ENCODE measurements around the gene ZNF358. TPM values are rescaled to one million over a fixed set of nuclear protein-coding genes. Genes with fewer than 3 reads are reported as not detected.

The ZNF358 gene
- total RNA-seq, 1 donor = 13.8 TPM

DNA sequence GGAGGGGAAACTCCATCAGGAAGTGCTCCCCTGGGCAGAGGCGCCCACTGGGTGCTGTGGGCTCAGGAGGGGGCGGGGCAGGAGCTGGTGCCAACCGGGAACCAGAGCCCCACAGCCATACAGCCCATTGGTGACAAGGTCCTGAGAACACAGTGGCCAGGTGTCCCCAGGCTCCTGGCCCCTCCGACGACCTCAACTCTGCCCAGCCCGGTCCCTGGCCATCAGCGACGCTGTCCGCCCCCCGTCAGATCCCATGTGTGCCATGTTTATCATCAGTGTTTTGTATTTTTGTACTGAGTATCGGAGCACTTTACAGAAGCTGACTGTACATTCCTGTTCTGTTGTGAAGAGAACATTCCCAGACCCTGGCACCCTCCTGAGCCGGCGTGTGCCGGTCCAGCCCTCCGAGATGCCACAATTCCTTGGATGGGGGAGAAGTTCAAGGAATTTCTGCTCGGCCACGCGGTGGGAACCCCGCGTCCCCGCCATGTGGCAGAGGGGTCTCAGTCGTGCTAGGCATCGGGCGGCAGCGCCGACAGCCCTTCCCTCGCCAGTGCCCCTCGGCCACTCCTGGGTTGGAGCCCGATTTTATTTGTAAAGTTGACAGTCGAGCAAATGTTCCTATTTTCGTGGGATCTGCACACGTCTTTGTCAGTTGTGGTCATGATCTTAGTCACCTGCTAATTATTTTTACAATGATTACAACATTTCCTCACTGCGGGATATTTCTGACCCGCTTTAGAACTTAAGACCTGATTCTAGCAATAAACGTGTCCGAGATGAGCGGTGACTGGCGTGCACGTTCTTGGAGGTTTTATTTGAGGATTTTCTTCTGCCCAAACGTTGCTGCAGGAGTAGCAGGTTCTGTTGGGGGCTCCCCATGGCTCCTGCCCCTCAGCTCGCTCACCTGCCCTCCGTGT lies 43.9 kb upstream of the ZNF358 start:
- TF ChIP-seq, protein P1, sequence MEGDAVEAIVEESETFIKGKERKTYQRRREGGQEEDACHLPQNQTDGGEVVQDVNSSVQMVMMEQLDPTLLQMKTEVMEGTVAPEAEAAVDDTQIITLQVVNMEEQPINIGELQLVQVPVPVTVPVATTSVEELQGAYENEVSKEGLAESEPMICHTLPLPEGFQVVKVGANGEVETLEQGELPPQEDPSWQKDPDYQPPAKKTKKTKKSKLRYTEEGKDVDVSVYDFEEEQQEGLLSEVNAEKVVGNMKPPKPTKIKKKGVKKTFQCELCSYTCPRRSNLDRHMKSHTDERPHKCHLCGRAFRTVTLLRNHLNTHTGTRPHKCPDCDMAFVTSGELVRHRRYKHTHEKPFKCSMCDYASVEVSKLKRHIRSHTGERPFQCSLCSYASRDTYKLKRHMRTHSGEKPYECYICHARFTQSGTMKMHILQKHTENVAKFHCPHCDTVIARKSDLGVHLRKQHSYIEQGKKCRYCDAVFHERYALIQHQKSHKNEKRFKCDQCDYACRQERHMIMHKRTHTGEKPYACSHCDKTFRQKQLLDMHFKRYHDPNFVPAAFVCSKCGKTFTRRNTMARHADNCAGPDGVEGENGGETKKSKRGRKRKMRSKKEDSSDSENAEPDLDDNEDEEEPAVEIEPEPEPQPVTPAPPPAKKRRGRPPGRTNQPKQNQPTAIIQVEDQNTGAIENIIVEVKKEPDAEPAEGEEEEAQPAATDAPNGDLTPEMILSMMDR (IDR thresholded peaks at IDR 0.05; ENCODE audit: insufficient read depth, low read depth, low read length) = no peak
- peak; percentile 13 for DNase-seq (ENCODE audit: low read depth)
- no peak overlapping the region for H3K4me3 ChIP-seq (ENCODE audit: low read depth, low read length)

- TF ChIP-seq, protein P1 (IDR thresholded peaks at IDR 0.05; ENCODE audit: insufficient read depth, low read depth, low read length) = no peak
- DNase-seq (ENCODE audit: low read depth) = no peak
These were observed 40.2 kb upstream of the ZNF358 start for GRCh38 chr19:7475665-7476064.

GRCh38 chr19:7476241-7476640 lies 39.7 kb upstream of the ZNF358 start:
- DNase-seq (ENCODE audit: low read depth) = no peak
- no peak overlapping the region for H3K4me3 ChIP-seq (ENCODE audit: low read depth, low read length)
- TF ChIP-seq, protein P1 (IDR thresholded peaks at IDR 0.05; ENCODE audit: insufficient read depth, low read depth, low read length) = no peak

More at GRCh38 chr19:7475665-7476064, 40.2 kb upstream of the ZNF358 start:
- H3K4me3 ChIP-seq (ENCODE audit: low read depth, low read length) = no peak overlapping the region

DNA sequence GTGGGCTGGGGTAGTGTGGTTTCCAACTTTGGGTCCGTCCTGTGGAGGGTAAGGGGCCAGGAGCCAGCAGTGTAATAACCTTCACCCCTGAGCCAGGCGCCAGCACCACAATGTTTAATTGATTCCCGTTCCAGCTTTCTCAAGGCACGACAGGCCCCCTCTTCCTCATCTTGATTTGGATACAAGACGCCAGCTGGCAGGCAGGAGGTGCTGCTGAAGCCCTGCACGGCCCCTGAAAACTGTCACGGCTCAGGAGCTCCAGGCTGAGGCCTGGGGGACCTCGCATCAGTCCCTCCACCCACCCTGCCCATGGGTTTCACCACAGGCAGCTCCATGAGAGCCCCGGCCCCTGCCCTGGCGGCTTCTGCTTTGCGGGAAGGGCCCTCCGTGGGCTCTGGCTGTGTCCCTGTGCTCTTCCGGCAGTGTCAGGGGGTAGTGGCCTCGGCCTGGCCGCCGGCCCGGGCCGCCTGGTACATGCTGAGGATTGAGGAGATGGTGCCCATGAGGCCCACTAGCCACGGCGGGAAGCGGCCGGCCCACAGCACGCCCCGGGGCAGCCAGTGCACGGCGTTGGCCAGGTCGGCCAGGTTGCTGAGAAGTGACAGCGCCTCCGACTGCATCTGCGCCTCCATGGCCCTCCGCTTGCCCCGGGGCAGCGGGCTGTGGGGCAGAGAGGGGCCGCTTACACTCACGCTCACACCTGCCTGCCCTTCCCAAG lies 39.0 kb upstream of the ZNF358 start:
- DNase-seq (ENCODE audit: low read depth) = no peak
- no peak overlapping the region for H3K4me3 ChIP-seq (ENCODE audit: low read depth, low read length)
- TF ChIP-seq, protein P1 (IDR thresholded peaks at IDR 0.05; ENCODE audit: insufficient read depth, low read depth, low read length) = no peak

DNA sequence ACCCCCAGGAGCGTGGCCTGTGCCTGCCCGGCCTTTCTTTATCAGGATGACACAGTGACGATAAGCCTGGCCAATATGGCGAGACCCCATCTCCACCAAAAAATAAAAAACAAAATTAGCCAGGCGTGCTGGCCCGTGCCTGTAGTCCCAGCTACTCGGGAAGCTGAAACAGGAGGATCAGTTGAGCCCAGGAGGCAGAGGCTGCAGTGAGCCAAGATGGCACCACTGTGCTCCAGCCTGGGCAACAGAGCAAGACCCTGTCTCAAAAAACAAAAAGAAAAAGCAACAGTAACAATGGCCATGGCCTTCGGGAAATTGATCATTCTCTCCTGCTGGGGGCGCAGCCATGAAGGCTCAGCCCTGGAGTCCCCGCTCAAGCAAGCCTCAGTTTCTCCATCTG lies 38.1 kb upstream of the ZNF358 start:
- TF ChIP-seq, protein P1 (IDR thresholded peaks at IDR 0.05; ENCODE audit: insufficient read depth, low read depth, low read length) = no peak
- no peak overlapping the region for H3K4me3 ChIP-seq (ENCODE audit: low read depth, low read length)
- no peak for DNase-seq (ENCODE audit: low read depth)

GRCh38 chr19:7478173-7478842 lies 37.6 kb upstream of the ZNF358 start:
- H3K4me3 ChIP-seq (ENCODE audit: low read depth, low read length) = no peak overlapping the region
- TF ChIP-seq, protein P1 (IDR thresholded peaks at IDR 0.05; ENCODE audit: insufficient read depth, low read depth, low read length) = no peak
- no peak for DNase-seq (ENCODE audit: low read depth)

All from fibroblast of villous mesenchyme (primary cell).